ENCODE measurements around the gene MFAP1. TPM values are rescaled to one million over a fixed set of nuclear protein-coding genes. Genes with fewer than 3 reads are reported as not detected.
"Not testable (repeated sequence)": the region's sequence is repeated elsewhere in the genome, so short reads cannot be mapped to it uniquely, and the experiment has no call there.

Gene MFAP1
- total RNA-seq: 17.9 TPM
- long read RNA-seq, transcript MFAP1-201 (9 exons, 2,155 nt): major isoform, 87 of 94 reads
- long read RNA-seq, partial matches to known transcripts: 5 of 94 reads
- long read RNA-seq, other reads (novel, unspliced or antisense): 2 of 94 reads

- DNase-seq (ENCODE audit: low spot score): peak; percentile 95
Observed at GRCh38 chr15:43824302-43825246, at the start of gene MFAP1. Gene MFAP1, minus strand, starts transcription at chr15:43824690. Its CDS starts 121 bp downstream, at chr15:43824569.

- peak; percentile 75 for DNase-seq (ENCODE audit: low spot score)
Observed at GRCh38 chr15:43873651-43874050, 49.2 kb upstream of the MFAP1 start.

- DNase-seq (ENCODE audit: low spot score): no peak
Observed at GRCh38 chr15:43872416-43873020, 48.0 kb upstream of the MFAP1 start.

GRCh38 chr15:43871835-43872234, 47.3 kb upstream of the MFAP1 start:
- DNase-seq (ENCODE audit: low spot score): no peak

GRCh38 chr15:43868406-43868805, 43.9 kb upstream of the MFAP1 start:
- no peak for DNase-seq (ENCODE audit: low spot score)

GRCh38 chr15:43867096-43867495, 42.6 kb upstream of the MFAP1 start:
- DNase-seq (ENCODE audit: low spot score): peak; percentile 57

- DNase-seq (ENCODE audit: low spot score): peak; percentile 74
Observed at GRCh38 chr15:43866636-43867035, 42.1 kb upstream of the MFAP1 start.

- no peak for DNase-seq (ENCODE audit: low spot score)
Observed at GRCh38 chr15:43859546-43859945, 35.1 kb upstream of the MFAP1 start.

GRCh38 chr15:43854801-43855200, 30.3 kb upstream of the MFAP1 start:
- no peak for DNase-seq (ENCODE audit: low spot score)

GRCh38 chr15:43852607-43853006, 28.1 kb upstream of the MFAP1 start:
- DNase-seq (ENCODE audit: low spot score): no peak

GRCh38 chr15:43851251-43851650, 26.8 kb upstream of the MFAP1 start:
- DNase-seq (ENCODE audit: low spot score): no peak

GRCh38 chr15:43845421-43845820, 20.9 kb upstream of the MFAP1 start:
- no peak for DNase-seq (ENCODE audit: low spot score)

- not testable (repeated sequence) for DNase-seq (ENCODE audit: low spot score)
Observed at GRCh38 chr15:43832485-43832884, 8.0 kb upstream of the MFAP1 start.

GRCh38 chr15:43831519-43832052, 7.1 kb upstream of the MFAP1 start:
- not testable (repeated sequence) for DNase-seq (ENCODE audit: low spot score)

- DNase-seq (ENCODE audit: low spot score): peak; percentile 60
Observed at GRCh38 chr15:43830691-43831275, 6.3 kb upstream of the MFAP1 start.

- DNase-seq (ENCODE audit: low spot score): peak; percentile 47
Observed at GRCh38 chr15:43829951-43830540, 5.6 kb upstream of the MFAP1 start.

- no peak for DNase-seq (ENCODE audit: low spot score)
Observed at GRCh38 chr15:43828061-43828657, 3.7 kb upstream of the MFAP1 start.

- peak; percentile 94 for DNase-seq (ENCODE audit: low spot score)
Observed at GRCh38 chr15:43826508-43827341, 2.2 kb upstream of the MFAP1 start, which contains the start of gene WDR76. Gene WDR76, plus strand, starts transcription at chr15:43827002. Its CDS starts 31 bp downstream, at chr15:43827033.

- DNase-seq (ENCODE audit: low spot score): peak; percentile 33
Observed at GRCh38 chr15:43826029-43826507, 1.6 kb upstream of the MFAP1 start.

All from mesenteric fat pad (tissue), 1 donor.